A549 (cell line): ENCODE measurements around the gene PSME4. TPM values are rescaled to one million over a fixed set of nuclear protein-coding genes. Genes with fewer than 3 reads are reported as not detected.

Experiments
- ATAC-seq, 2 experiments: fragments of 200-7000 bp in 1 of 2; fragments of >200 bp in 1 of 2; cut with Nextera tagmentation in 1 of 2; cut with Tn5 transposase in 1 of 2; 3 replicates each; pipeline versions ENCODE4 v1.8.0 to v1.9.1; 2018 to 2020; ENCODE audit warnings: mild to moderate bottlenecking in 1 of 2, moderate library complexity in 1 of 2
- CTCF ChIA-PET: fragments of 300-600 bp; sonication (Branson Sonifier 250); formaldehyde crosslinking; extraction: SDS; loops from one replicate; lab custom pipeline; 2021; ENCODE audit warnings: antibody characterized with exemption, inconsistent platforms; lab: Yijun Ruan, JAX
- POLR2A ChIA-PET: fragments of 350-600 bp; formaldehyde crosslinking; extraction: SDS; loops from one replicate; lab custom pipeline; 2021; ENCODE audit warnings: antibody characterized with exemption, inconsistent platforms; lab: Yijun Ruan, JAX
- DNase-seq, 2 experiments: peaks; one replicate each; pipeline versions ENCODE4 v3.0.0 to v3.0.0-alpha.2; 2011 to 2016; ENCODE audit warnings: low read depth in 1 of 2, low spot score in 1 of 2
- FAIRE-seq: peaks from 2 replicates; lab custom pipeline; 2011; peaks lifted over from hg19 to GRCh38; lab: Jason Lieb, UNC
- H3K27ac ChIP-seq, 2 experiments: fragments of >200 bp; sonication (Bioruptor Twin); formaldehyde crosslinking; 3 replicates each; pipeline ENCODE4 v1.5.1; 2016 to 2017
- H3K4me1 ChIP-seq: fragments of >200 bp; sonication (Bioruptor Twin); formaldehyde crosslinking; 3 replicates; pipeline ENCODE4 v1.6.1; 2016
- H3K4me2 ChIP-seq: fragments of >200 bp; sonication (Bioruptor Twin); formaldehyde crosslinking; 3 replicates; pipeline ENCODE4 v1.6.1; 2016
- H3K4me3 ChIP-seq: fragments of >200 bp; sonication (Bioruptor Twin); formaldehyde crosslinking; 3 replicates; pipeline ENCODE4 v1.5.1; 2016
- H3K9me3 ChIP-seq: fragments of >200 bp; sonication (Bioruptor Twin); formaldehyde crosslinking; 3 replicates; pipeline ENCODE4 v1.6.1; 2016
- BHLHE40 ChIP-seq: IDR thresholded peaks from 2 replicates; pipeline ENCODE4 v1.6.1; 2012; ENCODE audit warnings: low read depth, low read length, inconsistent platforms
- FOSL2 ChIP-seq, 2 experiments: fragments of 450-650 bp in 1 of 2; fragments of >200 bp in 1 of 2; sonication (Bioruptor Twin) in 1 of 2; formaldehyde crosslinking; IDR thresholded peaks; 2 replicates each; pipeline versions ENCODE4 v1.5.0 to v1.6.1; 2016 to 2020; ENCODE audit warnings: mild to moderate bottlenecking in 1 of 2, moderate library complexity in 1 of 2
- HDAC2 ChIP-seq: fragments of 200-600 bp; sonication (generic); IDR thresholded peaks from 2 replicates; pipeline ENCODE4 v1.6.1; 2016
- HEYL ChIP-seq: fragments of 250-450 bp; sonication (Bioruptor Pico); IDR thresholded peaks from 2 replicates; pipeline ENCODE4 v1.8.0; 2021; ENCODE audit warnings: mild to moderate bottlenecking, moderate library complexity
- HOXB5 ChIP-seq: fragments of 250-450 bp; sonication (Bioruptor Pico); IDR thresholded peaks from 2 replicates; pipeline ENCODE4 v1.5.0; 2020; ENCODE audit warnings: mild to moderate bottlenecking, moderate library complexity
- JUNB ChIP-seq: fragments of >200 bp; sonication (Bioruptor Twin); formaldehyde crosslinking; IDR thresholded peaks from 2 replicates; pipeline ENCODE4 v1.6.1; 2016
- KDM5A ChIP-seq: fragments of 200-600 bp; sonication (generic); IDR thresholded peaks from 2 replicates; pipeline ENCODE4 v1.6.1; 2016; ENCODE audit warnings: antibody characterized with exemption, mild to moderate bottlenecking
- NPAS2 ChIP-seq: fragments of 250-450 bp; sonication (Bioruptor Pico); IDR thresholded peaks from 2 replicates; pipeline ENCODE4 v1.8.0; 2022; ENCODE audit warnings: mild to moderate bottlenecking, moderate library complexity, borderline replicate concordance
- NR3C1 ChIP-seq: fragments of >200 bp; sonication (Bioruptor Twin); formaldehyde crosslinking; IDR thresholded peaks from 3 replicates; pipeline ENCODE4 v1.6.1; 2017
- PBX3 ChIP-seq: IDR thresholded peaks from 2 replicates; pipeline ENCODE4 v1.6.1; 2012
- PHF8 ChIP-seq: fragments of 200-600 bp; sonication (generic); IDR thresholded peaks from 2 replicates; pipeline ENCODE4 v1.6.1; 2016; ENCODE audit warnings: low read depth, mild to moderate bottlenecking, antibody characterized with exemption, moderate library complexity, borderline replicate concordance
- POLR2A ChIP-seq: IDR thresholded peaks from 2 replicates; pipeline ENCODE4 v1.6.1; 2012; ENCODE audit warnings: mild to moderate bottlenecking, low read length
- RAD21 ChIP-seq, 2 experiments: fragments of >200 bp in 1 of 2; sonication (Bioruptor Twin) in 1 of 2; formaldehyde crosslinking in 1 of 2; IDR thresholded peaks in 1 of 2; conservative IDR thresholded peaks in 1 of 2; 2 replicates in 1 of 2; 3 replicates in 1 of 2; pipeline ENCODE4 v1.6.1; 2012 to 2018; ENCODE audit warnings: inconsistent platforms in 1 of 2
- ZC3H11A ChIP-seq: fragments of 450-650 bp; IDR thresholded peaks from 2 replicates; pipeline ENCODE4 v1.6.1; 2014; ENCODE audit warnings: antibody characterized with exemption, mild to moderate bottlenecking
- WGBS: methylation state at CpG from one replicate; pipeline ENCODE4 v1.1.6; 2017; ENCODE audit errors: missing lambda C conversion rate; 5-methylcytosine and 5-hydroxymethylcytosine counted together
- polyA plus RNA-seq, 4 experiments: library from polyadenylated mRNA; depleted of rRNA in 3 of 4; stranded (reverse); fragments of >200 nt; fragmentation: RNase III in 1 of 4; extraction: RNeasy Plus Mini Kit Qiagen cat#74134 plus additional on column Dnase treatment in 1 of 4; gene quantifications; 2 replicates in 3 of 4; 3 replicates in 1 of 4; pipeline ENCODE4 v1.2.3, GENCODE V29; 2011 to 2017
- small RNA-seq, 6 experiments: library from RNA; depleted of rRNA; stranded (forward); fragments of <200 nt; gene quantifications; one replicate each; pipeline ENCODE3, GENCODE V24; 2012
- TF ChIP-seq, protein P1 (sequence below): fragments of 450-650 bp; IDR thresholded peaks from 2 replicates; pipeline ENCODE4 v1.6.1; 2014; ENCODE audit warnings: antibody characterized with exemption
- TF ChIP-seq, protein P2 (sequence below): fragments of >200 bp; sonication (Bioruptor Twin); formaldehyde crosslinking; IDR thresholded peaks from 2 replicates; pipeline ENCODE4 v1.6.1; 2016
- TF ChIP-seq, protein P3 (sequence below): fragments of 200-600 bp; sonication (generic); IDR thresholded peaks from 2 replicates; pipeline ENCODE4 v1.6.1; 2016; ENCODE audit warnings: antibody characterized with exemption, mild to moderate bottlenecking, moderate library complexity
- TF ChIP-seq, protein P4 (sequence below): IDR thresholded peaks from 2 replicates; pipeline ENCODE4 v1.6.1; 2012

Gene PSME4
- polyA plus RNA-seq, 2 of the 4 experiments (the other 2 are of a cell fraction): 31.9 to 55.8 TPM

- no peak for TF ChIP-seq PBX3
- no peak for TF ChIP-seq ZC3H11A
- TF ChIP-seq NR3C1: no peak
- no peak for TF ChIP-seq RAD21 (conservative IDR thresholded peaks at IDR 0.05 in 1 of 2, IDR thresholded peaks at IDR 0.05 in 1 of 2)
- TF ChIP-seq, all 56 proteins: peak for 0
Observed at GRCh38 chr2:53819634-53820033, 151.2 kb downstream of the PSME4 start (continued).

DNA sequence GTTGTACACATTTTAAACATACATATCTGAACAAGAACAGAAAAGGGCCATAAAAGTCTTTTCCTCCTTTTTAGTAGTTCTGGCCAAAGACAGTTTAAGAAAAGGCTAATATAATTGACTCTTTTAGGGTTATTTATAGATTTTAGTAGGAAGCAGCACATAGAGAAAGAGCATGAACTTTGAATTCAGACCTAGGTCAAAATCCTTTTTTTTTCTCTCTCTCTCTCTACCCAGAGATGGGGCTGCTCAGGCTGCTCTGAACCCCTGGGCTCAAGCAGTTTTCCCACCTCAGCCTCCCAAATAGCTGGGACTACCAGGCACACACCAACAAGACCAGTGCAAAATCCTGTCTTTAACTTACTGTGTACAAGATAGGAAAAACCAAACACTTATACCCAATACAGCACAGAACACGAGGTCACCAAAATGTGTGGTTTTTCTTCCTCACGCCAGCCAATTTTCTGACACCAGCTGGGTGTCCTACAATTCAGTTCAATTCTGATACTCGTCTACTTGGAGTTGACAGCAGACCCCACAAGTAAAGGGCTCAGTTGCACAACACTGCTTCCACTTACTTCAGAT lies 151.8 kb downstream of the PSME4 start:
- TF ChIP-seq, protein P1, sequence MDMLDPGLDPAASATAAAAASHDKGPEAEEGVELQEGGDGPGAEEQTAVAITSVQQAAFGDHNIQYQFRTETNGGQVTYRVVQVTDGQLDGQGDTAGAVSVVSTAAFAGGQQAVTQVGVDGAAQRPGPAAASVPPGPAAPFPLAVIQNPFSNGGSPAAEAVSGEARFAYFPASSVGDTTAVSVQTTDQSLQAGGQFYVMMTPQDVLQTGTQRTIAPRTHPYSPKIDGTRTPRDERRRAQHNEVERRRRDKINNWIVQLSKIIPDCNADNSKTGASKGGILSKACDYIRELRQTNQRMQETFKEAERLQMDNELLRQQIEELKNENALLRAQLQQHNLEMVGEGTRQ: no peak
- TF ChIP-seq, protein P2, sequence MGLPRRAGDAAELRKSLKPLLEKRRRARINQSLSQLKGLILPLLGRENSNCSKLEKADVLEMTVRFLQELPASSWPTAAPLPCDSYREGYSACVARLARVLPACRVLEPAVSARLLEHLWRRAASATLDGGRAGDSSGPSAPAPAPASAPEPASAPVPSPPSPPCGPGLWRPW: no peak
- TF ChIP-seq NPAS2 (CRISPR knock-in tag): no peak
- no peak for TF ChIP-seq PHF8
- no peak for TF ChIP-seq HOXB5 (CRISPR knock-in tag)
- no peak for TF ChIP-seq HDAC2
- no peak for TF ChIP-seq JUNB
- no peak for TF ChIP-seq ZC3H11A
- no peak for TF ChIP-seq FOSL2 (IDR thresholded peaks at IDR 0.05)
- TF ChIP-seq FOSL2 (CRISPR knock-in tag; IDR thresholded peaks at IDR 0.05): no peak
- no peak for TF ChIP-seq RAD21 (conservative IDR thresholded peaks at IDR 0.05 in 1 of 2, IDR thresholded peaks at IDR 0.05 in 1 of 2)
- TF ChIP-seq, protein P3, sequence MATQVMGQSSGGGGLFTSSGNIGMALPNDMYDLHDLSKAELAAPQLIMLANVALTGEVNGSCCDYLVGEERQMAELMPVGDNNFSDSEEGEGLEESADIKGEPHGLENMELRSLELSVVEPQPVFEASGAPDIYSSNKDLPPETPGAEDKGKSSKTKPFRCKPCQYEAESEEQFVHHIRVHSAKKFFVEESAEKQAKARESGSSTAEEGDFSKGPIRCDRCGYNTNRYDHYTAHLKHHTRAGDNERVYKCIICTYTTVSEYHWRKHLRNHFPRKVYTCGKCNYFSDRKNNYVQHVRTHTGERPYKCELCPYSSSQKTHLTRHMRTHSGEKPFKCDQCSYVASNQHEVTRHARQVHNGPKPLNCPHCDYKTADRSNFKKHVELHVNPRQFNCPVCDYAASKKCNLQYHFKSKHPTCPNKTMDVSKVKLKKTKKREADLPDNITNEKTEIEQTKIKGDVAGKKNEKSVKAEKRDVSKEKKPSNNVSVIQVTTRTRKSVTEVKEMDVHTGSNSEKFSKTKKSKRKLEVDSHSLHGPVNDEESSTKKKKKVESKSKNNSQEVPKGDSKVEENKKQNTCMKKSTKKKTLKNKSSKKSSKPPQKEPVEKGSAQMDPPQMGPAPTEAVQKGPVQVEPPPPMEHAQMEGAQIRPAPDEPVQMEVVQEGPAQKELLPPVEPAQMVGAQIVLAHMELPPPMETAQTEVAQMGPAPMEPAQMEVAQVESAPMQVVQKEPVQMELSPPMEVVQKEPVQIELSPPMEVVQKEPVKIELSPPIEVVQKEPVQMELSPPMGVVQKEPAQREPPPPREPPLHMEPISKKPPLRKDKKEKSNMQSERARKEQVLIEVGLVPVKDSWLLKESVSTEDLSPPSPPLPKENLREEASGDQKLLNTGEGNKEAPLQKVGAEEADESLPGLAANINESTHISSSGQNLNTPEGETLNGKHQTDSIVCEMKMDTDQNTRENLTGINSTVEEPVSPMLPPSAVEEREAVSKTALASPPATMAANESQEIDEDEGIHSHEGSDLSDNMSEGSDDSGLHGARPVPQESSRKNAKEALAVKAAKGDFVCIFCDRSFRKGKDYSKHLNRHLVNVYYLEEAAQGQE: no peak
- TF ChIP-seq PBX3: no peak
- TF ChIP-seq POLR2A: no peak
- TF ChIP-seq, protein P4, sequence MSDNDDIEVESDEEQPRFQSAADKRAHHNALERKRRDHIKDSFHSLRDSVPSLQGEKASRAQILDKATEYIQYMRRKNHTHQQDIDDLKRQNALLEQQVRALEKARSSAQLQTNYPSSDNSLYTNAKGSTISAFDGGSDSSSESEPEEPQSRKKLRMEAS: no peak
- no peak for TF ChIP-seq HEYL (CRISPR knock-in tag)
- no peak for TF ChIP-seq KDM5A
- TF ChIP-seq BHLHE40: no peak
- TF ChIP-seq, all 56 proteins: peak for 0
- POLR2A ChIA-PET: no interaction called here
- Histone ChIP-seq H3K4me1 (no peaks in the 10 kb centered on the region), H3K9me3 (no peaks in the 10 kb centered on the region), H3K4me3 (no peak overlapping the region), H3K4me2 (no peak overlapping the region), H3K27ac (no peak overlapping the region)
- FAIRE-seq: no peak
- no peak for DNase-seq
- 95% methylated on average over 3 of the region's 3 CpGs for WGBS
- CTCF ChIA-PET: no interaction called here
- ATAC-seq: no peak

Small RNA genes within 50 kb of the gene (small RNA-seq; reads per million reads assigned to genes)
- gene MIR3682: 0 to 9.4 (median 1.7) reads per million in 6 experiments

Other genes starting within 250 kb of the PSME4 start
- gene CHAC2, start 203.2 kb downstream of the PSME4 start, polyA plus RNA-seq (2011; rRNA removed): 15.2 and 21.8 TPM in 2 replicates
- 18.4 to 21.2 TPM (median 20.1 TPM) in 3 replicates for gene CHAC2, start 203.2 kb downstream of the PSME4 start, polyA plus RNA-seq (2017; fragmentation: RNase III; extraction: RNeasy Plus Mini Kit Qiagen cat#74134 plus additional on column Dnase treatment)
- 35.9 and 38.4 TPM in 2 replicates for gene ASB3, start 184.0 kb downstream of the PSME4 start, polyA plus RNA-seq (2011; rRNA removed)
- gene ASB3, start 184.0 kb downstream of the PSME4 start, polyA plus RNA-seq (2017; fragmentation: RNase III; extraction: RNeasy Plus Mini Kit Qiagen cat#74134 plus additional on column Dnase treatment): 12.4 to 14.1 TPM (median 13.5 TPM) in 3 replicates
- 97.4 and 113 TPM in 2 replicates for gene ERLEC1, start 183.9 kb downstream of the PSME4 start, polyA plus RNA-seq (2011; rRNA removed)
- 53.7 to 58.7 TPM (median 57.1 TPM) in 3 replicates for gene ERLEC1, start 183.9 kb downstream of the PSME4 start, polyA plus RNA-seq (2017; fragmentation: RNase III; extraction: RNeasy Plus Mini Kit Qiagen cat#74134 plus additional on column Dnase treatment)
- gene GPR75, start 111.0 kb downstream of the PSME4 start, polyA plus RNA-seq (2011; rRNA removed): 3.0 and 4.2 TPM in 2 replicates
- gene GPR75, start 111.0 kb downstream of the PSME4 start, polyA plus RNA-seq (2017; fragmentation: RNase III; extraction: RNeasy Plus Mini Kit Qiagen cat#74134 plus additional on column Dnase treatment): 1.4 to 1.9 TPM (median 1.6 TPM) in 3 replicates
- gene ACYP2, start 144.6 kb upstream of the PSME4 start, polyA plus RNA-seq (2011; rRNA removed): 8.5 and 10.0 TPM in 2 replicates
- 10.0 to 11.4 TPM (median 11.3 TPM) in 3 replicates for gene ACYP2, start 144.6 kb upstream of the PSME4 start, polyA plus RNA-seq (2017; fragmentation: RNase III; extraction: RNeasy Plus Mini Kit Qiagen cat#74134 plus additional on column Dnase treatment)